Activated CD8-positive, alpha-beta memory T cell treated with anti-CD3 and anti-CD28 coated beads for 48 hours (primary cell): ENCODE data around the gene LIMS1.
"Not testable (repeated sequence)": the region's sequence is repeated elsewhere in the genome, so short reads cannot be mapped to it uniquely, and the experiment has no call there.

ENCODE experiments used
- DNase-seq, 3 experiments: peaks; one replicate each; pipeline ENCODE4 v3.0.0-alpha.2; 2020; ENCODE audit warnings: low read depth in 2 of 3, low spot score in 2 of 3

LIMS1 gene

DNA sequence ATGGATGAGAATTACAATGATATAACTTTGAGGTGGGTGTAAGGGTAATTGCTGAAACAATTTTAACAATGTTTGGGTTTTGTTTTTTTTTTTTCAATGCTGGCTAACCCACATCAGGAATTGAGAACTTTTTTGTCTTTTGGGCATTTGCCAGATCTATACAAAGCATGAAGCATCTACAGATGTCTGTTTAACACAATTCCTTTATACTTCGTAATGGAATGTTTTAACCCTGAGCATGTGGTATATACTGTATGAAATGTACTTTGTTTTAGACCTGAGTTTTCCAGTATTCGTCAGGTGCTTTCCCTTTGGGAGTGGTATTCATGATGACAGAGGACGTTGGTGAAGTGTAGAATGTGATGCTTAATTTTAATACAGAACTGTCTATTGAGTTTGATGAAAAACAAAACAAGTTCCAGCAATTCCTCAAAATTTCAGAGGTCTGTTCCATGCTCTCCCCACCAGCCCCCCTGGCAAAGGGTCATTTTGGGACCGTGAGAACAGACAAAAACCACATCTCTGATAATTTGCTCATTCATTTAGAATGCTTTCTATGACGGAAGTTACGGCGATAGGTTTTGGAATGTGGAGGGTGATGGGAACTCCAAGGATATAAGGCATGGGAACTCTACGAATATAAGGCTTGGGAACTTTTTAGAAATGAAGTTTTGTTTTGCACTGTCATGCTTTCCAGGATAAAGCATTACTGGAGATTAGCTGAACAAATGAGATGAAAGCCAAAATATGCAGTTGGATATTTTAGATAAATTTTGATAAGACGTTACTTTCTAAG, 14.1 kb downstream of the LIMS1 start:
- no peak for DNase-seq

DNA sequence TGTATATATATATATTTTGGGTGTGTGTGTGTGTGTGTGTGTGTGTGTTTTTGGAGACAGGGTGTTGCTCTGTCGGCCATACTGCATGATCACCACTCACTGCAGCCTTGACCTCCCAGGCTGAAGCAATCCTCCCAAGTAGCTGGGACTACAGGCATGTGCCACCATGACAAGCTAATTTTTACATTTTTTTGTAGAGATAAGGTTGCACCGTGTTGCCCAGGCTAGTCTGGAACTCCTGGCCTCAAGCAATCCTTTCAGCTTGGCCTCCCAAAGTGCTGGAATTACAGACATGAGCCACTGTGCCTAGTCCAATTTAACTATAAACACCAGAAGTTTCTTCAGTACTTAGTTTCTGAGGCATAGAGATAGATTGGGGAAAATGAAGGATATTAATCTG, 18.3 kb downstream of the LIMS1 start:
- no peak for DNase-seq

DNA sequence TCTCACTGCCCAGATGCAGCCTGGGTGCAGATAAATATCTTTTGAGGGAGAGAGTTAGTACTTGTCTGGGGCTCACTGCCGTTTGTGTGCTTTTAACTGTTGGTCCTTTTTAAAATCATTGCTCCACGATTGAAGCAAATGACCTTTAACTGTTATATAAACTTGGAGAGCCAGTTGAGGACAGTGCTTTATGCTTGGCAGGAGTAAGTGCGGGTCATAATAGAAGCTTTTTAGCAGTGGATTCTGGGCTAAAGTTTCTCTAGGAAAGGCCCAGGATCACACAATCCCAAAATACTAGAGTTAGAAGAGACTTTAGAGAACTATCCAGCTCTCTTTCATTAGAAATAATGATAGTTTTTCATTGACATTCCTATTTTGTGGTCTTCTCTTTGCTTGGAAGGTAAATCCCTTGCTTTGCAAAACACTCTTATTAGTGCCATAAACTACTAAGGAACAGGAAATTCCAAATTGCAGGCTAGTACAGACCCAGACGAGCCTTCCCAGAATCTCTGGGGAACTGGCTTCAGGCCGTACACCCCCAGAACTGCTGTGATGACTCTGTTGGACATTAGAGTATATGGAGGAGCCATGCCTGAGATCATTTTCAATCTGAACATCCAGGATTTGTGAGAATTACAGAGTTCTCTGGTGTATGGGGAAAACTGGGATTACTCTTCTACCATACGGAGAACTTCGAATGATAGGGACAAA, 19.1 kb downstream of the LIMS1 start:
- no peak for DNase-seq

DNA sequence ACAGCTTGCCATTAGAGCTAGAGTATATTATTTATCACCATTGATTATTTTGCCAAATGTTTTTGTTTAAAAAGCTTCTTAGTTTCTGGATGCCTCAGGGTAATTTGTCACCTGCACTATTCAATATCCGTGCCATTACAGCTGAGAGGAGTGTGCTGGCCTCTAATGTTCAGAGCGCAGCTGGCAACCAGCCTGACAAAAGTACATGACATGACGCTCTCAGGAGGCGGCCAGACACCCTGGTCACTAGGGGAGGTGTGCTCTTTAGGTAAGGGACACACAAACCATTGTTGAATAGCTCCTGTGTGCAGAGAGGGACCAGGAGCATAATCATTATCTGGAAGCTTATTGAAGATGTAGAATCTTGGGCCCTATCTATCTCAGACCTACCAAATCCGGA, 20.3 kb downstream of the LIMS1 start:
- DNase-seq, result no peak

DNA sequence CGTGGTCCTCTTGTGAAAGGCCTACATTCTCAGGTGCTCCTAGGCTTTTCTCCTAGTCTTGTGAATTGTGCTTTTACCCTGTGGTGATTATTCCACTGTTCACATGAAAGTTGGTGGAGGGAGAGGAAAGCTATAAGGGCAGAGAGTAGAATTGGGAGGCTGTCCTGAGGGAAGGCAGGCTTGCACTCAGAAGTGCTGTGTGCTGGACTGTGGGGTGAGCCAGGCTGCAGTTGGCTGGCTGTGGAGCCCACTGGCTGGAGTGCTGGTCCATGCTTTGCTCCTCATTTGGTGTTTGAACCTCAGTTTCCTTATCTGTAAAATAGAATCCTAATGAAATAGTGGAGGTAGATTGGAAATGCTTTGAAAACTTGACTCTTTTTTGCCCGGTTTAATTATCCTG, 21.3 kb downstream of the LIMS1 start:
- no peak for DNase-seq

DNA sequence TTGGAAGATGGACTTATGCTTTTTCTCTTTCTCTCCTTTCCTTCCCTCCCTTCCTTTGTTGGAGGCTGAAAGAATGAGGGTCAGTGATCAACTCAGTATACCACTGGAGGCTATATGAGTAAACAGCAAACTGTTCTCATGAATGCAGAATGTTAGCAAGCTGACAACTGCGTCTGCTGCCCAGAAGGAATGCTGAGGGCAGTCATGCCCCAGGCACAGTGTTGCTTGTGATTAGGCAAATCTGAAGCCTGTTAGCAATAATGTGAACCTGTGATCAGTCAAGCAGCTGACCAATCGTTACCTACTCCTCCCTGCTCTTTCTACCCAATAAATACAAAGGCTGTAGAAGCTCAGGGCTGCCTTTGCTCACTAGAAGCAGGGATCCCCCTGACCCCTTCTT, 22.3 kb downstream of the LIMS1 start:
- not testable (repeated sequence) for DNase-seq

DNA sequence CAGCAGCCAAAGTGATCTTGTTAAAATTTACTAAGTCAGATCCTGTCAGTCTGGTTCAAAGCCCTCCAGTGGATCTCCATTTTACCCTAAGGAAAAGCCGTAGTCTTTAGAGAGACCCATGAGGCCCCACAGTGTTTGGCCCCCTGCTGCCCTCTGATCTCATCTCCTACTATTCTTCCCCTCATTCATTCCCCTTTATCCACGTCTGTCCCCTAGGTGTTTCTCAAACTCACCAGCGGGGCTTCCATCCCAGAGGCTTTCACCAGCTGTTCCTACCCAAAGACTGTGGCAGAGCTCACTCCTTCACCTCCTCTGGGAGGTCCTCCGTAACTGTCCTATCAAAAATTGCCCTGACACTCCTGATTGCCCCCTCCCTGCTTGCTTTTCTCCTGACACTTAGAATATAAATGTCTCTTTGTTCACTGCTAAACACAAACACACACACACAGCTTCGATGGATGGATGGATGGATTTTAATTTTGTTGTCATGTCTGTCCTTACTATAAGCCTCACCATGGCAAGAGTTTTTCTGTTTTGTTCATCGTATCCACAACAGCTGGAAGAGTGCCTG, 26.1 kb downstream of the LIMS1 start:
- DNase-seq, result no peak

DNA sequence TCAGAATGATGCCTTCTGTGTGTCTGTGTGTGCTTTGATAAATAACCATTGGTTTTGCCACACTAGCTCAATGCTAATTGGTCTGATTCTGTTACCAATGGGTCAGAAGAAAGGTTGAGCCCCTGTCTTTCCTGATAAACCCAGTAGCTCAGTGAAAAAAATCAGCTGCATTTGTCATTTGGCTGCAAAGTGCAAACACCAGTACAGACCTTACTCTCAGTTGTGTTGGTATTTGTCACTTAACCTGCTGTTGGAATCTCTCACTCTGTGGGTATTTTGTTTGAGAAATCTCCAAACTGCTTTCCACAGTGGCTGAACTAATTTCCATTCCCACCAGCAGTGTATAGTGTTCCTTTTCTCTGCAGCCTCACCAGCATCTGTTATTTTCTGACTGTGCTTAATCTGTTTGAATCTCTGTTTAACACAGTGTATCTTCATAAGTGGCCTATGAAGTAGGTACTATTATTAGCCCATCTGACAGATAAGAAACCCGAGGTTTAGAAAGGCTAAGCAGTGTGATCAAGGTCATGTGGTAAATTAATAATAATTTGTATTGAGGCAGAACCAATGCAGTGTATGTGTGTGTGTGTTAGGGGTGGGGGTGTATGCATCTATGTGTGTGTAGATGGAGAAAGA, 26.7 kb downstream of the LIMS1 start:
- no peak for DNase-seq

DNA sequence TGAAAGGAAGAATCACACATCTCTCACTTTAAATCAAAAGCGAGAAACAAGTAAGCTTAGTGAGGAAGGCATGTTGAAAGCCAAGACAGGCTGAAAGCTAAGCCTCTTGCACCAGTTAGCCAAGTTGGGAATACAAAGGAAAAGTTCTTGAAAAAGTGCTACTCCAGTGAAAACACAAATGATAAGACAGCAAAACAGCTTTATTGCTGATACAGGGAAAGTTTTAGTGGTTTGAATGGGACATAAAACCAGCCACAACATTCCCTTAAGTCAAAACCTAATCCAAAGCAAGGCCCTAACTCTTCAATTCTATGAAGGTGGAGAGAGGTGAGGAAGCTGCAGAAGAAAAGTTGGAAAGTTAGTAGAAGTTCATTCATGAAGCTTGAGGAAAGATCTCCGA, 28.0 kb downstream of the LIMS1 start:
- no peak for DNase-seq

DNA sequence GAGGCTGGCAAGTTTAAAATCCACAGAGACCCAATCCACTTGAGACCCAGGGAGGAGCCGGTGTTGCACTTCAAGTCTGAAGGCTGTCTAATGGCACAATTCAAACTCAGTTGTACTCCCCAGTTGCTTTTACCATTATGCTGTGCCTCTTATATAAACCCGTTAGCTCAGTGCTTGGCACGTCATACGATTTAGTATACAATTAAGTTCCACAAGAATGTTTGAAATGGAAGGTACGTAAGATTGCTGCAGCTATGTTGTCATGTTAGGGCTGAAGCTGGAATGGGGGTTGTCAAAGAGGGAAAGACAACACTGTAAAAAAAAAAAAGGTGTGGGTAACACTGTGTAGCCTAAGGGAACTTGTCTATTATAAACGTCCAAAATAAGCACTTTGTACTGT, 30.2 kb downstream of the LIMS1 start:
- DNase-seq, result no peak

DNA sequence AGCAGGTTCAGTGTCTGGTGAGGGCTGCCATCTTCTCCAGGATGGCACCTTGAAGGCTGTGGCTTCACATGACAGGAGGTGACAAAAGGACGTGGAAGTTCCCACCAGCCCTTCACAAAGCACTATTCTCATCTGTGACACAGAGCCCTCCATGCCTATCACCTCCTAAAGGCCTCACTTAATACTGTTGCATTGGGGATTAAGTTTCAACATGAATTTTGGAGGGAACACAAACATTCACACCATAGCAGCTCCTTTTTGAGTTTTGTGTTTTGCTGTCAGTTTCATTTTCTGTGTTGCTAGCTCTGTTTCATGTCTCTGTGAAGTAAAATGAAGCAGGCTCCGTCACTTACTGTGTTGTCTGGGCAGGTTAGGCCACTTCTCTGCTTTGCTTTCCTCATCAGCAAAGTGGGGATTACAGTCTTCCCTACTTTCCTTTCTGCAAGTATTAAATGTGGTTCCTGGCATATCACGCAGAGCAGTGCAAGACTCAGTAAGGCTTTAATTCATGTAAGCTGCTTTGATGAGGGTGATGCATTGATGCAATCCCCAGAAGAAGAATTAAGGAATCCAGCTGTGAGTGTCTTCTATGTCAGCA, 31.6 kb downstream of the LIMS1 start:
- no peak for DNase-seq

DNA sequence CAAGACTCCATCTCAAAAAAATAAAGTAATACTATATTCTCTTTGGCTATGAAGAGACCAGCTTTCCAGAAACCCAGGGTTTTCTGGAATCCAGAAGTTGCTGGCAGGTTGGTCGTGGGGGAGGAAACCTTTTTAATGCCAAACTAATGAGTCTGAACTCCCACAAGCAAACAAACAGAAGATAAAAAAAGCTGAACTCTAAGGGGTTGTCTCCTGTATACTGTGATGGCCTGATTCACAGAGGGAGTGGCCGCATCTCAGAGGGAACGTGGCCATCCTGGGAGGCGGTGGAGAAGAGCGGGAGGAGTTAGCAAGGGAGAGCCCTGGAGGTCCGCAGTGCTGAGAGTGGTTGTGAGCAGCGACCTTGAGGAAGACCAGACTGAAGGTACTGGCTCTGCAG, 36.1 kb downstream of the LIMS1 start:
- DNase-seq, result no peak

DNA sequence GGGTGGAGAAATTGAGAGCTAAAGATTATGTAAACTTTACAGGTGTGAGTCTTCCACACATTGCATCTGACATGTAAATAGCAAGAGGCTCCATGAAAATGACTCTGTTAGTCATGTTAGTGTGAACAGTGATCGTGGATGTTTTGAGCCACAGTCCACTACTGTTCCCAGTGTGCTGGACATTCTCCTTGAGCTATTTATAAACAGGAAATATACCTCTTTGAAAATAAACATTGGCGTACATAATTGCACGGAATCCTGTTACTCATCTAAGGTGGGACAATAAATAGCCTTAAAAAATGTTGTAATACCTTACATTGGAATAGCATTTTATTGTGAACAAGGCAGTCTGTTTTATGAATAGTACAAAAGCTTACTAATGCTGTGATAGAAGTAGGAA, 37.0 kb downstream of the LIMS1 start:
- no peak for DNase-seq

DNA sequence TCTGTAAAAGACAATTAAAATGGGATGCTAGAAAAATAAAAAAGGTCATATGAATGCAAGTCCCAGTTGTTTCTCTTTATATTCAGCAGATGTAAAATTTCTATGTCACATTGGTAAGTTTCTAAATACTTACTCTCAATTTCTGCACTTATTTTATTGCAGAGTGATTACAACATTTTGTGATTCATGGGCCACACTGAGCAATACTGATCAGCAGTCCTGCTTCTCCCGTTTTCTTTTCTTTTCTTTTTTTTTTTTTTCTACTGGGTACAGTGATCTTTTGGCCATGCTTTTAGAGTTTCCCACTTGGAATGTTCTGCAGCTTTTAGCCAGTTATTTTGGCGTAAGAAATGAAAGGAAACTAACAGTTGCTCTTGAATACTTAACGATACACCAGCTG, 38.8 kb downstream of the LIMS1 start:
- no peak for DNase-seq

DNA sequence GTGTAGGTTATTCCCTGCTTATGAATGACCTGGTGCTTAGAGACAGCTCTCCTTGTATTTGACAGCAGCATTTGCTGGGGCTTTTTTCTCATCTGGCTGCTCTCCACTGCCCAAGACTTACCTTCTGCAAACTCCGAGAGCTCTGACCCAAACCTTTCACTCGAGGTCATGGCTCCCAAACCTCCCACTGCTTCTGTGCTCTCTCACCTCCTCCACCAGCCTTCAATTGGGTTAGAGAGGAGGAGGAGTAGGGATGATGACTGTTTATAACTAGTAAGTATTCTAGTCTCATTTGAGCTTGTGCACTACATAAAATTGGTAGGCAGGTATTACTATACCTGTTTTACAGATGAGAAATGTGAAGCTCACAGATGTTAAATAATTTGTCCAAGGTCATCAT, 40.1 kb downstream of the LIMS1 start:
- DNase-seq, result no peak

DNA sequence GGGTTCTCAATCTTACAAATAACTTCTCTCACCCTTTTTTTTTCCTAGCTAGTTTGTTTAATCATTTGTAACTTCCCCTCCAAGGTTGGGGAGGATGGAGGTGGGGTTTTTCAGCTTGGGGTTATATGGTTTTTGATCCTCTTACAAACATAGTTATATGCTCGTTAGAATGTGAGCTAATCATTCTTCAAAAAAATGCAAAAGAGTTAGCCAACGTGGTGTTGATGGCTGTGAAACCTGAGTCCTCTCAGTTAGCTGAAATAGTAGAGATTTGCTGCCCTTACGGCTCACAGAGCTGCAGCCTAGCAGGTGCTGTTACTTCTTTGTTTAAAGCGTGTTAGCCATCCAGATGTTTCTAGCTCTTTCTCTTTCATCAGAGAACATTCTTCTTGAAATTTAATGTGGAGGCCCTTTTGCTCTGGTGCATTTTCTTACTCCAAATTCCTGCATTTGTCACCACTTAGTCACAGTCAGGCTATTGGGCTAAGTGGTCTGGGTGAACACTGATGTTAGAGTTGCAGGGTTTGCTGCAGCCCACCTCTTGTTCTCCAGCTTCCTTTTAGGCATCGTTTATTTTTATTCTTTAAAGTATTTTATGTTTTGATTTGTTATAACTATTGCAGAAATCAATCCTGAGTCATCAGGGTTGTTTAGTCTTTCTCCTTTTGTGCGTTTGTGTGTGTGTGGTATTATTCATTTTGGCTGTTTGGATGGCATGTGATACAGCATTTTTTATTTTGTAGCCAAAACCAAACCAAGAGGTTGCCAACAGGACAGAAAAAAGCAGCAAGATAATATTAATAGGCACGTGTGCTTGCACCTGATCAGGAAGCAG, 41.1 kb downstream of the LIMS1 start:
- DNase-seq, result no peak

DNA sequence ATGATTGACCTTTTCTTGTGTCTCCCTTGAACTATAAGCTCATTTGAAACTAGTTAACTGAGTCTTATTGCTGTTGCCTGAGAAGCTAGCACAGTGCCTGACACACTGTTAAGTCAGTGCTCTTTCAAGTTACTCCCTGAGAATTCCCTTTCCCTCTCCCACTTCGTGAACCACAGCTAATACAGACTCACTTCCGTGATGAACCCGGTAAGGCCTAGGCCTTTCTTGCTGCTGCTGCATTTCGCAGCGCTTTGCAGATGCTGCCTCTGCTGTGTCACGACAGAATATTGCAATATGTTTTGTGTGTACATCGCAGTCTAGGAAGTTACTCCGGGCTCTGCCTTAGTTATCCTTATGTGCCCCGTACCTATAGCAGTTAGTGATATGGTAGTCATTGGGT, 42.8 kb downstream of the LIMS1 start:
- DNase-seq, result no peak

DNA sequence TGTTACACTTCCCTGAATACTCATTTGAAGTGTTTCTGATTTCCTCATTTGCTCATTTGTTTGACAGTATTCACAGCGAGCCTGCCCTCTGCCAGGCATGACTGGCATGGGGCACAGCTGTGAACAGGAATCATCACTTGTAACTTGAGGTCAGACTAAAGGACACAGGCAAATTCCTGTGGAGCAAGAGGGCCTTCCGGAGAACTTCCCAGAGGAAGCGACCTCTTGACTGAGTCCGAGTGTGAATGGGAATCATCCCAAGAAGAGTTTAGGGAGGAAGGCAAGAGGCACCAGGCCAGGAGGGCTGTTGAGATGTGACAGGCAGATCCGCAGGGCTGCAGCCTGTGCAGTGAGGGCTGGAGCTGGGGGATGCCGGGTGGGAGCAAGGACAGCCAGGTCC, 45.4 kb downstream of the LIMS1 start:
- no peak for DNase-seq

DNA sequence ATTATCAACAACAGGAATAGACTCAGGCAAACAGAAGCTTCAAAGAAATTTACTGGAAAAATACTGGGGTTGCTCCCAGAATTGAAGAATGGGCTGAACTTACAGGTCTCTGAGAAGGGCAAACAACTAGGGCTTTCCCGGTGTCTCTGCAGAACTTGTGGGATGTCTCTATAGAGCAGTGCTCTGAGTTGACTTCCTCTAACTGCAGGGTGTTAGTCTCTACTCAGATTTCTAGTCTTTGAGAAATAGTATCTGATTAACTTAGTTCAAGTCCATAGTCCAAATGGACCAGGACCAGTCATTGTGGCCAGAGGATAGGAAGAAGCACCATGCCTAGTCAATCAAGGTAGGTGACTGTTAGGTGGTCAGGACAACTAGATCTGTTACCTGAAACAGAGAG, 45.8 kb downstream of the LIMS1 start:
- no peak for DNase-seq

DNA sequence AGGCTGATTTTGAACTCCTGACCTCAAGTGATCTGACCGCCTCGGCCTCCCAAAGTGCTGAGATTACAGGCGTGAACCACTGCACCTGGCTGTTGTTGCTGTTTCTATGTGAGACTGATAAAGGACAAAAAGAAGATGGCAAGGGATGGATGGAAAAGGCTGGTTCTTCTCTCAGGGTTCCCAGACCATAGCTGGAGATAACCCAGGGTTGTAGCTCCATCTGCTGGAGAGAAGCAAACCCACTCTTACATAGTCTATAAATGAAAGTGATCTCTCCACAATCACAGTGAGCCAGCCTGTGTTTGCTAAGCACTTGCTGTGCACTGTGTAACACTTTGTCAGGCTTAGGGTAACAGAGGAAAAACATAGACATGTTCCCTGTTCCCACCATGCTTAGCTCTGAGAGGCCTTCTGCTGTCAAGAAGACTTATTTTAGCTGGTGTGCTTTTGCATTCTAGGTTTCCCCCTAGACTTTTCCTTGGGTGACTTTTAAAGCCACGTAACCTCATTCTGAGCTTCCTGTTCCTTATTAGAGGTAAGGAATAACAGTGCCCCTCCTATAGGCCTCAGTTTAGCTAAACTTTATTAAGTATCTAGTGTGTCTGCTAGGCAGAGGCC, 49.7 kb downstream of the LIMS1 start:
- peak in 1 of 3 experiments; percentile 40 for DNase-seq
